Measurements from ENCODE around the gene SLC38A10. TPM values are rescaled to one million over a fixed set of nuclear protein-coding genes. Genes with fewer than 3 reads are reported as not detected.

The SLC38A10 gene
- total and polyA plus RNA-seq, 2 of the 13 experiments (the other 11 are each of a cell fraction or from before 2014, with no cell fraction given) = 23.4 to 55.8 TPM

GRCh38 chr17:81304196-81305015 lies 9.3 kb upstream of the SLC38A10 start (continued):
- TF ChIP-seq ZNF407 (CRISPR knock-in tag; IDR thresholded peaks at IDR 0.05; ENCODE audit: not compliant biosample characterization) = no peak
- peak; percentile 10 for TF ChIP-seq TEAD3 (CRISPR knock-in tag; optimal IDR thresholded peaks at IDR 0.05; ENCODE audit: borderline replicate concordance)
- TF ChIP-seq ZNF572 (CRISPR knock-in tag; IDR thresholded peaks at IDR 0.05) = no peak
- no peak for TF ChIP-seq CREB3 (CRISPR knock-in tag; IDR thresholded peaks at IDR 0.05)
- no peak for TF ChIP-seq ZBTB21 (CRISPR knock-in tag; IDR thresholded peaks at IDR 0.05)
- no peak for TF ChIP-seq ZBTB14 (CRISPR knock-in tag; IDR thresholded peaks at IDR 0.05)
- no peak for TF ChIP-seq ZNF597 (CRISPR knock-in tag; IDR thresholded peaks at IDR 0.05)
- TF ChIP-seq ZNF777 (CRISPR knock-in tag; IDR thresholded peaks at IDR 0.05) = peak; percentile 44; the same call in 1 of the 2 replicates
- TF ChIP-seq AGO2 (optimal IDR thresholded peaks at IDR 0.05; ENCODE audit: low read depth, low read length) = peak; percentile 72
- peak; percentile 4; the same call in 1 of the 2 replicates for TF ChIP-seq UBTF (CRISPR knock-in tag; IDR thresholded peaks at IDR 0.05)
- peak; percentile 64; the same call in 1 of the 2 replicates for TF ChIP-seq PCBP1 (IDR thresholded peaks at IDR 0.05; ENCODE audit: borderline replicate concordance, low read depth, low read length)
- TF ChIP-seq ZFX (CRISPR knock-in tag; IDR thresholded peaks at IDR 0.05; ENCODE audit: low read depth) = peak; percentile 61
- no peak for TF ChIP-seq HNRNPH1 (optimal IDR thresholded peaks at IDR 0.05; ENCODE audit: low read depth, low read length)
- TF ChIP-seq EEA1 (CRISPR knock-in tag; IDR thresholded peaks at IDR 0.05; ENCODE audit: borderline replicate concordance) = peak; percentile 37; the same call in 1 of the 2 replicates

Measured in HepG2 (cell line).